Ishikawa (cell line): ENCODE results near the gene CTNNA3.

ENCODE experiments used
- CEBPB ChIP-seq: IDR thresholded peaks from 2 replicates; pipeline ENCODE4 v1.6.1; 2012
- CREB1 ChIP-seq: IDR thresholded peaks from 2 replicates; pipeline ENCODE4 v1.6.1; 2012; ENCODE audit warnings: low read depth
- EP300 ChIP-seq: IDR thresholded peaks from 2 replicates; pipeline ENCODE4 v1.6.1; 2012; ENCODE audit warnings: borderline replicate concordance
- TCF12 ChIP-seq: IDR thresholded peaks from 2 replicates; pipeline ENCODE4 v1.6.1; 2012; ENCODE audit warnings: low read depth
- YY1 ChIP-seq: IDR thresholded peaks from 2 replicates; pipeline ENCODE4 v1.6.1; 2012; ENCODE audit warnings: low read depth
- TF ChIP-seq, protein P1 (sequence below): IDR thresholded peaks from 2 replicates; pipeline ENCODE4 v1.6.1; 2012
- TF ChIP-seq, protein P2 (sequence below): IDR thresholded peaks from 2 replicates; pipeline ENCODE4 v1.6.1; 2012
- TF ChIP-seq, protein P3 (sequence below): IDR thresholded peaks from 2 replicates; pipeline ENCODE4 v1.6.1; 2012; ENCODE audit warnings: low read depth, mild to moderate bottlenecking

DNA sequence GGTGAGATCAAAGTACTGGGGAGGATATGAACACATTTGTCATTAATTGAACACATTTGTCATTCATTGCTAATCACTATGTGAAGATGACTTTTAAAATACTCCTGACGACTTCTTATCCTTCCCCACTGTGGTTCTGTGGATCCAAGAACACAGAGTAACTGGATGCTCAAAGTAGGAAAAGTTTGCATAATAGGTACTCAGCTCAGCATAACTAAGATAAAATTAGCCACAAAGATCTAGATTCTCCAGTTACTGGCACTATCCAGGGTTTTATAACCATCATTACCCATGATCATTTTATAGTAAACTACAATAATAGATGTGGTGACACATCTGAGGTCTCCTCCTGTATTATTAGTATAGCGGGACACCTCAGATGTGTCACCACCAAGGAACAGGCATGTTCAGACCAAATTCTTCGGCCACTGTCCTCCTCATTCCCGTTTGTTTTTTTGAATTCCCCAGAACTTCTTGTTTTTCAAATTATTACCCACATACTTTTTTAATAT is 933.7 kb downstream of the CTNNA3 start:
- TF ChIP-seq CREB1 (no peak), EP300 (no peak), TCF12 (no peak), YY1 (no peak), CEBPB (no peak)
- TF ChIP-seq, protein P1, sequence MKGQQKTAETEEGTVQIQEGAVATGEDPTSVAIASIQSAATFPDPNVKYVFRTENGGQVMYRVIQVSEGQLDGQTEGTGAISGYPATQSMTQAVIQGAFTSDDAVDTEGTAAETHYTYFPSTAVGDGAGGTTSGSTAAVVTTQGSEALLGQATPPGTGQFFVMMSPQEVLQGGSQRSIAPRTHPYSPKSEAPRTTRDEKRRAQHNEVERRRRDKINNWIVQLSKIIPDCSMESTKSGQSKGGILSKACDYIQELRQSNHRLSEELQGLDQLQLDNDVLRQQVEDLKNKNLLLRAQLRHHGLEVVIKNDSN: no peak
- TF ChIP-seq, protein P2, sequence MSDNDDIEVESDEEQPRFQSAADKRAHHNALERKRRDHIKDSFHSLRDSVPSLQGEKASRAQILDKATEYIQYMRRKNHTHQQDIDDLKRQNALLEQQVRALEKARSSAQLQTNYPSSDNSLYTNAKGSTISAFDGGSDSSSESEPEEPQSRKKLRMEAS: no peak
- TF ChIP-seq, protein P3, sequence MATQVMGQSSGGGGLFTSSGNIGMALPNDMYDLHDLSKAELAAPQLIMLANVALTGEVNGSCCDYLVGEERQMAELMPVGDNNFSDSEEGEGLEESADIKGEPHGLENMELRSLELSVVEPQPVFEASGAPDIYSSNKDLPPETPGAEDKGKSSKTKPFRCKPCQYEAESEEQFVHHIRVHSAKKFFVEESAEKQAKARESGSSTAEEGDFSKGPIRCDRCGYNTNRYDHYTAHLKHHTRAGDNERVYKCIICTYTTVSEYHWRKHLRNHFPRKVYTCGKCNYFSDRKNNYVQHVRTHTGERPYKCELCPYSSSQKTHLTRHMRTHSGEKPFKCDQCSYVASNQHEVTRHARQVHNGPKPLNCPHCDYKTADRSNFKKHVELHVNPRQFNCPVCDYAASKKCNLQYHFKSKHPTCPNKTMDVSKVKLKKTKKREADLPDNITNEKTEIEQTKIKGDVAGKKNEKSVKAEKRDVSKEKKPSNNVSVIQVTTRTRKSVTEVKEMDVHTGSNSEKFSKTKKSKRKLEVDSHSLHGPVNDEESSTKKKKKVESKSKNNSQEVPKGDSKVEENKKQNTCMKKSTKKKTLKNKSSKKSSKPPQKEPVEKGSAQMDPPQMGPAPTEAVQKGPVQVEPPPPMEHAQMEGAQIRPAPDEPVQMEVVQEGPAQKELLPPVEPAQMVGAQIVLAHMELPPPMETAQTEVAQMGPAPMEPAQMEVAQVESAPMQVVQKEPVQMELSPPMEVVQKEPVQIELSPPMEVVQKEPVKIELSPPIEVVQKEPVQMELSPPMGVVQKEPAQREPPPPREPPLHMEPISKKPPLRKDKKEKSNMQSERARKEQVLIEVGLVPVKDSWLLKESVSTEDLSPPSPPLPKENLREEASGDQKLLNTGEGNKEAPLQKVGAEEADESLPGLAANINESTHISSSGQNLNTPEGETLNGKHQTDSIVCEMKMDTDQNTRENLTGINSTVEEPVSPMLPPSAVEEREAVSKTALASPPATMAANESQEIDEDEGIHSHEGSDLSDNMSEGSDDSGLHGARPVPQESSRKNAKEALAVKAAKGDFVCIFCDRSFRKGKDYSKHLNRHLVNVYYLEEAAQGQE: no peak
